Loucy (cell line): ENCODE data around the gene SRC.

Experiments used
- H2AFZ ChIP-seq: fragments of 200-600 bp; sonication (generic); 2 replicates; pipeline ENCODE4 v1.6.0; 2016; ENCODE audit warnings: antibody characterized with exemption, mild to moderate bottlenecking, low read length, moderate library complexity
- H3F3A ChIP-seq: fragments of 200-600 bp; 2 replicates; pipeline ENCODE4 v1.6.0; 2016; ENCODE audit warnings: antibody characterized with exemption, low read depth, mild to moderate bottlenecking
- H3K27me3 ChIP-seq: fragments of 200-600 bp; sonication (generic); 2 replicates; pipeline ENCODE4 v1.6.1; 2014; ENCODE audit warnings: low read length, mild to moderate bottlenecking; ENCODE audit not compliant: insufficient read depth, poor library complexity, severe bottlenecking
- H3K36me3 ChIP-seq: fragments of 200-600 bp; sonication (generic); 2 replicates; pipeline ENCODE4 v1.6.1; 2016; ENCODE audit warnings: low read length; ENCODE audit not compliant: insufficient read depth
- H3K4me1 ChIP-seq: fragments of 200-600 bp; sonication (generic); 2 replicates; pipeline ENCODE4 v1.5.1; 2014; ENCODE audit warnings: low read length, mild to moderate bottlenecking; ENCODE audit not compliant: insufficient read depth, poor library complexity, severe bottlenecking
- H3K4me2 ChIP-seq: fragments of 200-600 bp; sonication (generic); 2 replicates; pipeline ENCODE4 v1.6.0; 2014; ENCODE audit warnings: antibody characterized with exemption, low read length, low read depth, mild to moderate bottlenecking; ENCODE audit not compliant: poor library complexity, severe bottlenecking
- H3K4me3 ChIP-seq: fragments of 200-600 bp; sonication (generic); 2 replicates; pipeline ENCODE4 v1.5.1; 2014; ENCODE audit warnings: low read length, mild to moderate bottlenecking, mixed read lengths; ENCODE audit not compliant: poor library complexity, severe bottlenecking
- H3K79me2 ChIP-seq: fragments of 200-600 bp; sonication (generic); 2 replicates; pipeline ENCODE4 v1.6.1; 2014; ENCODE audit warnings: low read length; ENCODE audit not compliant: insufficient read depth
- H3K9ac ChIP-seq: fragments of 200-600 bp; sonication (generic); 2 replicates; pipeline ENCODE4 v1.6.0; 2014; ENCODE audit warnings: mild to moderate bottlenecking, low read depth, low read length, moderate library complexity; ENCODE audit not compliant: poor library complexity, severe bottlenecking
- H3K9me2 ChIP-seq: fragments of 200-600 bp; sonication (generic); replicated peaks from 2 replicates; pipeline ENCODE4 v1.6.1; 2016; ENCODE audit warnings: low read depth, low read length, mixed read lengths
- H3K9me3 ChIP-seq: fragments of 200-600 bp; sonication (generic); 2 replicates; pipeline ENCODE4 v1.6.1; 2014; ENCODE audit warnings: mild to moderate bottlenecking, antibody characterized with exemption, low read length, low read depth; ENCODE audit not compliant: insufficient read depth
- H4K20me1 ChIP-seq: fragments of 200-600 bp; sonication (generic); 2 replicates; pipeline ENCODE4 v1.6.0; 2014; ENCODE audit warnings: antibody characterized with exemption, low read length, mild to moderate bottlenecking; ENCODE audit not compliant: insufficient read depth, poor library complexity, severe bottlenecking
- EZH2phosphoT487 ChIP-seq: fragments of 200-600 bp; IDR thresholded peaks from 2 replicates; pipeline ENCODE4 v1.6.1; 2018; ENCODE audit warnings: antibody characterized with exemption, mild to moderate bottlenecking, moderate library complexity, borderline replicate concordance
- TF ChIP-seq, protein P1 (sequence below): fragments of 200-600 bp; sonication (generic); conservative IDR thresholded peaks from 2 replicates; pipeline ENCODE4 v1.5.1; 2014; ENCODE audit warnings: mild to moderate bottlenecking, antibody characterized with exemption, low read length

SRC gene

DNA sequence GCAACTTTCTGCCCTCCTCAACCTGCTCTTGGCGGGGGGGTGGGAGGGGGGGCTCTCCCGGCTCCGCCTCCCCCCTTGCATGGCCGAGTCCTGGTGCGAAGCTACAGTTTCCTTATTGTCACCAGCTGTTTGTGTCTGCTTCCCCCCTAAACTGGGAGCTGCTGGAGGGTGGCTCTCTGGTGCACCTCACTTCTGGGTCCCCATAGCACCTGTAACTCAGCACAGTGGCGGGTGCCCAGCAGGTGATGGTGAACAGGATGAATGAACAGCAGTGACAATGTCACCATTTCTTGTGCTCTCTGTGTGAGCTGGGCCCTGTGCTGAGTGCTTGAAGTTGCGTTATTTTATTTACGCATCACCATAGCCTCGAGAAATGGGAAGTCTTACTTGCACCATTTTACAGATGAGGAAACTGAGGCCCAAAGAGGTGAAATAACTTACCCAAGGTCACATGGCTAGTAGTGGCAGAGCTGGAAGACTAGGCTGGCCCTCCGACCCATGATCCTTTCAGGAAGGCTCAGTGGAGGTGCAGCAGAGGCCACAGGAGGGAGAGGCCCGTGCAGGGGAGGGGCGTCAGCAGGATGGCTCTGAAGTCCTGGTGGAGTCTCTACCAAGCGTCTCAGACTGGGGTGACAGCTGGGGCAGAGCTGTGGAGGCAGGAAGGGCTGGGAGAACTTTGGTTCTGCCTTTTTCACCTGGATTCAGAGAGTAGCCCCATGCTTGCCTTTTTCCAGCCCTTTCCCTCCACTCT lies 41.8 kb downstream of the SRC start:
- no peak overlapping the region for H3K9ac ChIP-seq
- H3K79me2 ChIP-seq, result no peaks in the 10 kb centered on the region
- H2AFZ ChIP-seq, result no peak overlapping the region
- no peaks in the 10 kb centered on the region for H3K27me3 ChIP-seq
- no peak overlapping the region for H3K4me2 ChIP-seq
- no peak overlapping the region for H3K4me3 ChIP-seq
- no peaks in the 10 kb centered on the region for H4K20me1 ChIP-seq
- H3K9me3 ChIP-seq, result no peaks in the 10 kb centered on the region
- TF ChIP-seq, protein P1, sequence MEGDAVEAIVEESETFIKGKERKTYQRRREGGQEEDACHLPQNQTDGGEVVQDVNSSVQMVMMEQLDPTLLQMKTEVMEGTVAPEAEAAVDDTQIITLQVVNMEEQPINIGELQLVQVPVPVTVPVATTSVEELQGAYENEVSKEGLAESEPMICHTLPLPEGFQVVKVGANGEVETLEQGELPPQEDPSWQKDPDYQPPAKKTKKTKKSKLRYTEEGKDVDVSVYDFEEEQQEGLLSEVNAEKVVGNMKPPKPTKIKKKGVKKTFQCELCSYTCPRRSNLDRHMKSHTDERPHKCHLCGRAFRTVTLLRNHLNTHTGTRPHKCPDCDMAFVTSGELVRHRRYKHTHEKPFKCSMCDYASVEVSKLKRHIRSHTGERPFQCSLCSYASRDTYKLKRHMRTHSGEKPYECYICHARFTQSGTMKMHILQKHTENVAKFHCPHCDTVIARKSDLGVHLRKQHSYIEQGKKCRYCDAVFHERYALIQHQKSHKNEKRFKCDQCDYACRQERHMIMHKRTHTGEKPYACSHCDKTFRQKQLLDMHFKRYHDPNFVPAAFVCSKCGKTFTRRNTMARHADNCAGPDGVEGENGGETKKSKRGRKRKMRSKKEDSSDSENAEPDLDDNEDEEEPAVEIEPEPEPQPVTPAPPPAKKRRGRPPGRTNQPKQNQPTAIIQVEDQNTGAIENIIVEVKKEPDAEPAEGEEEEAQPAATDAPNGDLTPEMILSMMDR, result no peak
- TF ChIP-seq EZH2phosphoT487, result no peak
- H3K9me2 ChIP-seq, result no peaks in the 10 kb centered on the region
- no peaks in the 10 kb centered on the region for H3F3A ChIP-seq
- H3K4me1 ChIP-seq, result no peaks in the 10 kb centered on the region
- no peaks in the 10 kb centered on the region for H3K36me3 ChIP-seq

DNA sequence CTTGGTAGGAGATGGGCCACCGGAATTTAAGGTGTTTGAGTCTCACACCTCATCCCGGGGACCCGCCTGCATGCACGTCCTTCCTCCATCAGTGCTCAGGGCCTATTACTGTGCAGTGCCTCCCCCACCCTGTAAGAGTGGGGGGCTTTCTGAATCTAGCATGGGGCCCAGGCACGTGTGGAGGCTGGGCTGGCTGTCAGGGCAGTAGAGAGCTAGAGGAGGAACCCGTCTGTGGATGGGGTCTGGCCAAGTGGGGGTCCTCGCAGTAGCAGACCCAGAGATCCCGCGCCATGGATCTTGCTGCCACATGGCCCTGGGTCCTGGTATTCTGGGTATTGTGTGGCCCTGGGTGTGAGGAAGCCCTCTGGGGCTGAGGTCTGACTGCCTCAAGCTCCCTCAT lies 42.9 kb downstream of the SRC start:
- no peaks in the 10 kb centered on the region for H3K4me1 ChIP-seq
- no peaks in the 10 kb centered on the region for H4K20me1 ChIP-seq
- no peaks in the 10 kb centered on the region for H3K27me3 ChIP-seq
- TF ChIP-seq EZH2phosphoT487, result no peak
- TF ChIP-seq, protein P1, result no peak
- no peaks in the 10 kb centered on the region for H3K9me2 ChIP-seq
- H3K9me3 ChIP-seq, result no peaks in the 10 kb centered on the region
- H3K4me2 ChIP-seq, result no peak overlapping the region
- H3K36me3 ChIP-seq, result no peaks in the 10 kb centered on the region
- H3K79me2 ChIP-seq, result no peaks in the 10 kb centered on the region
- H2AFZ ChIP-seq, result no peak overlapping the region
- H3F3A ChIP-seq, result no peaks in the 10 kb centered on the region
- no peak overlapping the region for H3K4me3 ChIP-seq
- no peak overlapping the region for H3K9ac ChIP-seq

DNA sequence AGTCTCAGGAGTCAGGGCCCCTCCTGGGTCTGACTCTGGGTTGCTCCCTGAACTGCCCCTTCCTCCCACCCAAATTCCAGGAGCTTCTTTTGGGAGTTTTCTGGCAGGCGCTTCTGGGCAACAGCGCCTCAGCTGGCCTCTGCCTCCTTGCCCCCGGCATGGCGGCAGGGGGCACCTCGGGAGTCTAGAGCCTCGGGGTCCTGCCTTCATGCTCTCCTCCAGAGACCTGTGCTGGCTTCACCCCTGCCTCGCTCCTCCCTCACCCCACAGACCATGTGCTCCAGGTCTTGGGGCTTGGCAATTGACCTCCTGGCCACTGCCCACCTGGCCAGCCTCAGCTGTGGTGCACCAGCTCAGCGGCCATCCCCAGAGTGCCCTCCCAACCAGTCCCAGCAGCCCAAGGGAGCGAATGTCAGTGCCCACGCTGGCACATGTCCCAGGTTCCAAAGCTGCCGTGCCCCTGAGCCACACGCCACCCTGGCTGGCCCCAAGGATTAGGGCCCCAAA lies 43.4 kb downstream of the SRC start:
- Histone ChIP-seq H4K20me1 (no peaks in the 10 kb centered on the region), H3K4me1 (no peaks in the 10 kb centered on the region), H3K79me2 (no peaks in the 10 kb centered on the region), H3K36me3 (no peaks in the 10 kb centered on the region), H3K4me3 (no peak overlapping the region), H3K9me2 (no peaks in the 10 kb centered on the region), H3K27me3 (no peaks in the 10 kb centered on the region), H2AFZ (no peak overlapping the region), H3K9me3 (no peaks in the 10 kb centered on the region), H3K9ac (no peak overlapping the region), H3F3A (no peaks in the 10 kb centered on the region), H3K4me2 (no peak overlapping the region)
- TF ChIP-seq EZH2phosphoT487, result no peak
- TF ChIP-seq, protein P1, result no peak
